BE2C (cell line): ENCODE results near the gene ACTR2.

Experiments
- DNase-seq: peaks from one replicate; pipeline ENCODE4 v3.0.0-alpha.2; 2020
- H3K27me3 ChIP-seq: fragments of 250-450 bp; sonication (Bioruptor Pico); 2 replicates; pipeline ENCODE4 v1.5.1; 2020; ENCODE audit warnings: mild to moderate bottlenecking
- H3K36me3 ChIP-seq: fragments of 250-450 bp; sonication (Bioruptor Pico); 2 replicates; pipeline ENCODE4 v1.5.1; 2020; ENCODE audit warnings: mild to moderate bottlenecking
- H3K4me1 ChIP-seq: fragments of 250-450 bp; sonication (Bioruptor Pico); 2 replicates; pipeline ENCODE4 v1.5.1; 2020
- H3K4me3 ChIP-seq: 2 replicates; pipeline ENCODE4 v1.5.1; 2011; ENCODE audit warnings: low read depth, low read length
- H3K9me3 ChIP-seq: fragments of 250-450 bp; sonication (Bioruptor Pico); 2 replicates; pipeline ENCODE4 v1.5.1; 2020
- CTCF ChIP-seq: IDR thresholded peaks from 2 replicates; pipeline ENCODE4 v1.5.1; 2012; ENCODE audit warnings: mild to moderate bottlenecking, low read depth, low read length

Gene ACTR2

GRCh38 chr2:65282477-65283053 is 54.9 kb downstream of the ACTR2 start:
- no peak for TF ChIP-seq CTCF
- Histone ChIP-seq H3K9me3 (no peaks in the 10 kb centered on the region), H3K27me3 (no peaks in the 10 kb centered on the region), H3K4me1 (no peaks in the 10 kb centered on the region), H3K36me3 (no peaks in the 10 kb centered on the region), H3K4me3 (no peak overlapping the region)
- no peak for DNase-seq

GRCh38 chr2:65287364-65287763 is 59.7 kb downstream of the ACTR2 start:
- Histone ChIP-seq H3K36me3 (no peaks in the 10 kb centered on the region), H3K4me1 (no peaks in the 10 kb centered on the region), H3K4me3 (no peak overlapping the region), H3K27me3 (no peaks in the 10 kb centered on the region), H3K9me3 (no peaks in the 10 kb centered on the region)
- DNase-seq: no peak
- TF ChIP-seq CTCF: no peak

- TF ChIP-seq CTCF: no peak
- Histone ChIP-seq H3K27me3 (no peaks in the 10 kb centered on the region), H3K4me3 (no peak overlapping the region), H3K9me3 (no peaks in the 10 kb centered on the region), H3K4me1 (no peaks in the 10 kb centered on the region), H3K36me3 (no peaks in the 10 kb centered on the region)
- DNase-seq: no peak
These were observed 63.8 kb downstream of the ACTR2 start for GRCh38 chr2:65291216-65292105.

- TF ChIP-seq CTCF: no peak
- H3K4me3 ChIP-seq: no peak overlapping the region
- no peaks in the 10 kb centered on the region for H3K4me1 ChIP-seq
These were observed 64.4 kb downstream of the ACTR2 start for GRCh38 chr2:65292106-65292400.

GRCh38 chr2:65292461-65293011 is 64.9 kb downstream of the ACTR2 start:
- Histone ChIP-seq H3K4me1 (no peaks in the 10 kb centered on the region), H3K36me3 (no peaks in the 10 kb centered on the region), H3K4me3 (no peak overlapping the region), H3K27me3 (no peaks in the 10 kb centered on the region), H3K9me3 (no peaks in the 10 kb centered on the region)
- no peak for TF ChIP-seq CTCF
- no peak for DNase-seq

More at GRCh38 chr2:65292106-65292400, 64.4 kb downstream of the ACTR2 start:
- no peak for DNase-seq
- Histone ChIP-seq H3K27me3 (no peaks in the 10 kb centered on the region), H3K36me3 (no peaks in the 10 kb centered on the region), H3K9me3 (no peaks in the 10 kb centered on the region)

- no peaks in the 10 kb centered on the region for H3K27me3 ChIP-seq
- no peak overlapping the region for H3K4me3 ChIP-seq
- no peaks in the 10 kb centered on the region for H3K4me1 ChIP-seq
- DNase-seq: no peak
- H3K36me3 ChIP-seq: no peaks in the 10 kb centered on the region
- no peaks in the 10 kb centered on the region for H3K9me3 ChIP-seq
- TF ChIP-seq CTCF: no peak
These were observed 65.7 kb downstream of the ACTR2 start for GRCh38 chr2:65293376-65293775.
